Measurements from ENCODE around the gene CELSR1.
"Not testable (repeated sequence)": the region's sequence is repeated elsewhere in the genome, so short reads cannot be mapped to it uniquely, and the experiment has no call there.

Gene CELSR1

GRCh38 chr22:46483353-46483752, 54.1 kb downstream of the CELSR1 start:
- DNase-seq (ENCODE audit: low read depth in 2 of 3, low spot score in 2 of 3), result no peak

- no peak for DNase-seq (ENCODE audit: low read depth in 2 of 3, low spot score in 2 of 3)
Measured at GRCh38 chr22:46482056-46482675, 55.3 kb downstream of the CELSR1 start.

- no peak for DNase-seq (ENCODE audit: low read depth in 2 of 3, low spot score in 2 of 3)
Measured at GRCh38 chr22:46481386-46481785, 56.0 kb downstream of the CELSR1 start.

GRCh38 chr22:46480396-46480795, 57.0 kb downstream of the CELSR1 start:
- no peak for DNase-seq (ENCODE audit: low read depth in 2 of 3, low spot score in 2 of 3)

GRCh38 chr22:46479046-46479445, 58.4 kb downstream of the CELSR1 start:
- DNase-seq (ENCODE audit: low read depth in 2 of 3, low spot score in 2 of 3), result no peak

- DNase-seq (ENCODE audit: low read depth in 2 of 3, low spot score in 2 of 3), result no peak
Measured at GRCh38 chr22:46478083-46478551, 59.3 kb downstream of the CELSR1 start.

GRCh38 chr22:46476547-46476941, 60.9 kb downstream of the CELSR1 start:
- DNase-seq (ENCODE audit: low read depth in 2 of 3, low spot score in 2 of 3), result no peak

- no peak for DNase-seq (ENCODE audit: low read depth in 2 of 3, low spot score in 2 of 3)
Measured at GRCh38 chr22:46473896-46474557, 63.4 kb downstream of the CELSR1 start.

GRCh38 chr22:46473021-46473779, 64.2 kb downstream of the CELSR1 start:
- DNase-seq (ENCODE audit: low read depth in 2 of 3, low spot score in 2 of 3), result no peak

- DNase-seq (ENCODE audit: low read depth in 2 of 3, low spot score in 2 of 3), result no peak
Measured at GRCh38 chr22:46472722-46473016, 64.8 kb downstream of the CELSR1 start.

- no peak for DNase-seq (ENCODE audit: low read depth in 2 of 3, low spot score in 2 of 3)
Measured at GRCh38 chr22:46471901-46472721, 65.3 kb downstream of the CELSR1 start.

- DNase-seq (ENCODE audit: low read depth in 2 of 3, low spot score in 2 of 3), result not testable (repeated sequence)
Measured at GRCh38 chr22:46471330-46471729, 66.1 kb downstream of the CELSR1 start.

- no peak for DNase-seq (ENCODE audit: low read depth in 2 of 3, low spot score in 2 of 3)
Measured at GRCh38 chr22:46469711-46470110, 67.7 kb downstream of the CELSR1 start.

GRCh38 chr22:46467006-46467405, 70.4 kb downstream of the CELSR1 start:
- DNase-seq (ENCODE audit: low read depth in 2 of 3, low spot score in 2 of 3), result no peak

GRCh38 chr22:46466255-46466676, 71.2 kb downstream of the CELSR1 start:
- no peak for DNase-seq (ENCODE audit: low read depth in 2 of 3, low spot score in 2 of 3)

- no peak for DNase-seq (ENCODE audit: low read depth in 2 of 3, low spot score in 2 of 3)
Measured at GRCh38 chr22:46465793-46466192, 71.6 kb downstream of the CELSR1 start.

GRCh38 chr22:46465345-46465720, 72.1 kb downstream of the CELSR1 start:
- no peak for DNase-seq (ENCODE audit: low read depth in 2 of 3, low spot score in 2 of 3)

- DNase-seq (ENCODE audit: low read depth in 2 of 3, low spot score in 2 of 3), result no peak
Measured at GRCh38 chr22:46464701-46465344, 72.6 kb downstream of the CELSR1 start.

GRCh38 chr22:46464296-46464695, 73.1 kb downstream of the CELSR1 start:
- no peak for DNase-seq (ENCODE audit: low read depth in 2 of 3, low spot score in 2 of 3)

- DNase-seq (ENCODE audit: low read depth in 2 of 3, low spot score in 2 of 3), result no peak
Measured at GRCh38 chr22:46463435-46464227, 73.8 kb downstream of the CELSR1 start.
